HG03025 (cell line): ENCODE measurements around the gene PALLD.
"Not testable (repeated sequence)": the region's sequence is repeated elsewhere in the genome, so short reads cannot be mapped to it uniquely, and the experiment has no call there.

Experiments
- ATAC-seq: cut with Tn5 transposase; IDR thresholded peaks from one replicate; pipeline ENCODE4 v1.9.1; 2021; ENCODE audit warnings: mild to moderate bottlenecking, moderate library complexity; ENCODE audit not compliant: unreplicated experiment, low FRiP score

Gene PALLD

GRCh38 chr4:168907119-168907698, 410.4 kb downstream of the PALLD start:
- ATAC-seq = no peak

GRCh38 chr4:168908093-168908492, 411.2 kb downstream of the PALLD start:
- no peak for ATAC-seq

GRCh38 chr4:168908851-168909273, 412.0 kb downstream of the PALLD start:
- no peak for ATAC-seq

GRCh38 chr4:168914095-168914494, 417.2 kb downstream of the PALLD start:
- ATAC-seq = no peak

GRCh38 chr4:168917138-168917779, 420.4 kb downstream of the PALLD start:
- no peak for ATAC-seq

- ATAC-seq = no peak
Measured at GRCh38 chr4:168919706-168920324, 423.0 kb downstream of the PALLD start.

GRCh38 chr4:168920441-168921065, 423.7 kb downstream of the PALLD start:
- no peak for ATAC-seq

- peak; percentile 66 for ATAC-seq
Measured at GRCh38 chr4:168923526-168924194, 426.8 kb downstream of the PALLD start.

GRCh38 chr4:168924667-168925066, 427.8 kb downstream of the PALLD start:
- no peak for ATAC-seq

GRCh38 chr4:168925789-168926490, 429.1 kb downstream of the PALLD start:
- ATAC-seq = no peak

GRCh38 chr4:168928346-168928745, 431.5 kb downstream of the PALLD start:
- ATAC-seq = no peak

GRCh38 chr4:168928875-168929274, 432.0 kb downstream of the PALLD start:
- no peak for ATAC-seq

- ATAC-seq = no peak
Measured at GRCh38 chr4:168930413-168931196, 433.8 kb downstream of the PALLD start.

- no peak for ATAC-seq
Measured at GRCh38 chr4:168931215-168931650, 434.4 kb downstream of the PALLD start.

- no peak for ATAC-seq
Measured at GRCh38 chr4:168932138-168932537, 435.3 kb downstream of the PALLD start.

GRCh38 chr4:168933423-168933822, 436.6 kb downstream of the PALLD start:
- no peak for ATAC-seq

GRCh38 chr4:168937473-168937872, 440.6 kb downstream of the PALLD start:
- not testable (repeated sequence) for ATAC-seq

- ATAC-seq = no peak
Measured at GRCh38 chr4:168942985-168943384, 446.1 kb downstream of the PALLD start.

GRCh38 chr4:168945291-168945690, 448.4 kb downstream of the PALLD start:
- ATAC-seq = no peak
